SK-N-SH treated with all-trans-retinoic acid at 6 μM for 48 hours (cell line): Measurements from ENCODE around the gene CD8B2.
"Not testable (repeated sequence)": the region's sequence is repeated elsewhere in the genome, so short reads cannot be mapped to it uniquely, and the experiment has no call there.

Experiments
- ARNTL ChIP-seq: fragments of 450-650 bp; formaldehyde crosslinking; IDR thresholded peaks from 2 replicates; pipeline ENCODE4 v1.5.0; 2020; ENCODE audit warnings: low read depth, mild to moderate bottlenecking, moderate library complexity, borderline replicate concordance
- ZFP3 ChIP-seq: fragments of 250-450 bp; sonication (Bioruptor Pico); IDR thresholded peaks from 2 replicates; pipeline ENCODE4 v1.5.0; 2020; ENCODE audit warnings: mild to moderate bottlenecking, moderate library complexity
- ZNF8 ChIP-seq: fragments of 450-650 bp; formaldehyde crosslinking; IDR thresholded peaks from 2 replicates; pipeline ENCODE4 v1.5.0; 2020; ENCODE audit warnings: mild to moderate bottlenecking, moderate library complexity
- TF ChIP-seq, protein P1 (sequence below): fragments of 250-450 bp; sonication (Bioruptor Pico); IDR thresholded peaks from 2 replicates; pipeline ENCODE4 v1.5.1; 2021; ENCODE audit warnings: mild to moderate bottlenecking, moderate library complexity

DNA sequence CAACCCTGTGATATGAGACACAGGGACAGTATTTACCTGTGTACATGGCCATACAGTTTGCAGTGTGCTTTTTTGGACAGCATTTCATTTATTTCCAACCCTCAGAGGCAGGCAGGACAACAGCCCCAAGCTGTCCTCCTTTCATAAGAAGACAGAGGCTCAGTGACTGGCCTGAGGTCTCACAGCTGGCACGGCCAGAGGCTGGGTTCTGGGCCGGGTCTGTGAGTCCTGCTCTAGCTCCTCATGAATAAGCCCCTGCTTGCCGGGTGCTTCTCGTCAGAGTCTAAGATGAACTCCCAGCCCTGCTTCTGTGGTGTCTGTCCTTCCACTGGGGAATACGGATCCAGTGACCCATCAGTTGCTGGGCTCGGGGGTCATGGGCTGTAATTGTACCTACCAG is 2.5 kb downstream of the CD8B2 start:
- TF ChIP-seq ZNF8 (CRISPR knock-in tag); ARNTL; ZFP3 (CRISPR knock-in tag): not testable (repeated sequence)
- TF ChIP-seq, protein P1, sequence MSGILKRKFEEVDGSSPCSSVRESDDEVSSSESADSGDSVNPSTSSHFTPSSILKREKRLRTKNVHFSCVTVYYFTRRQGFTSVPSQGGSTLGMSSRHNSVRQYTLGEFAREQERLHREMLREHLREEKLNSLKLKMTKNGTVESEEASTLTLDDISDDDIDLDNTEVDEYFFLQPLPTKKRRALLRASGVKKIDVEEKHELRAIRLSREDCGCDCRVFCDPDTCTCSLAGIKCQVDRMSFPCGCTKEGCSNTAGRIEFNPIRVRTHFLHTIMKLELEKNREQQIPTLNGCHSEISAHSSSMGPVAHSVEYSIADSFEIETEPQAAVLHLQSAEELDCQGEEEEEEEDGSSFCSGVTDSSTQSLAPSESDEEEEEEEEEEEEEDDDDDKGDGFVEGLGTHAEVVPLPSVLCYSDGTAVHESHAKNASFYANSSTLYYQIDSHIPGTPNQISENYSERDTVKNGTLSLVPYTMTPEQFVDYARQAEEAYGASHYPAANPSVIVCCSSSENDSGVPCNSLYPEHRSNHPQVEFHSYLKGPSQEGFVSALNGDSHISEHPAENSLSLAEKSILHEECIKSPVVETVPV (CRISPR knock-in tag) = not testable (repeated sequence)
